Measurements from ENCODE around the gene NAAA. TPM values are rescaled to one million over a fixed set of nuclear protein-coding genes. Genes with fewer than 3 reads are reported as not detected.

Gene NAAA
- total RNA-seq, 6 experiments from 2014 or later = 24.2 to 80.7 (median 41.9) TPM

DNA sequence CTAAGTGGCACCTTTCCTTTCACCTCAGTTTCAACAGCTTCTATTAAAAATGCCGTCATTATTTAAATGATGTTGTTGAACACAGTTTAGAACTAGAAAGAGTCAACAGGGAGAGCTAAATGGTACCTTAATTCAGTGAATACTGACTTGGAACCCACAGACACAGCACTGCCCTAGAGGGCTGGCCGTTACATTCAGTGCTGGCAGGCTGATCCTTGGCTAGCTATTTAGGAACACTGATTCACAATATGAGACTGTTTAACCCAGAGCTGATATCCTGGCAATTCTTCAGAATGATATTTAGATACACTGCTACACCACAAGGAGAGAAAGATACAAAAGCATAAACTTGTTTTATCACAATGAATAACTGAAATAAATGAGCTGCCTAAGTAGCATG lies 12.7 kb upstream of the NAAA start:
- Histone ChIP-seq H3K36me3 (peaks cover 0 to 71% (median 39%) of the 10 kb centered on the region in 4 donors), H3K9me3 (no peaks in the 10 kb centered on the region), H3K27me3 (no peaks in the 10 kb centered on the region), H3K4me1 (no peaks in the 10 kb centered on the region), H3K4me3 (no peak overlapping the region), H3K27ac (no peak overlapping the region)
- WGBS (ENCODE audit: insufficient coverage, low coverage, low lambda C conversion rate, missing lambda C conversion rate) = 83% methylated on average over 2 of the region's 2 CpGs
- intact Hi-C loops (cut with DNase I) = no loop called here
- ATAC-seq (no peak), DNase-seq (no peak)
- no peak for TF ChIP-seq POLR2A (IDR thresholded peaks at IDR 0.05)
- TF ChIP-seq, protein P1, sequence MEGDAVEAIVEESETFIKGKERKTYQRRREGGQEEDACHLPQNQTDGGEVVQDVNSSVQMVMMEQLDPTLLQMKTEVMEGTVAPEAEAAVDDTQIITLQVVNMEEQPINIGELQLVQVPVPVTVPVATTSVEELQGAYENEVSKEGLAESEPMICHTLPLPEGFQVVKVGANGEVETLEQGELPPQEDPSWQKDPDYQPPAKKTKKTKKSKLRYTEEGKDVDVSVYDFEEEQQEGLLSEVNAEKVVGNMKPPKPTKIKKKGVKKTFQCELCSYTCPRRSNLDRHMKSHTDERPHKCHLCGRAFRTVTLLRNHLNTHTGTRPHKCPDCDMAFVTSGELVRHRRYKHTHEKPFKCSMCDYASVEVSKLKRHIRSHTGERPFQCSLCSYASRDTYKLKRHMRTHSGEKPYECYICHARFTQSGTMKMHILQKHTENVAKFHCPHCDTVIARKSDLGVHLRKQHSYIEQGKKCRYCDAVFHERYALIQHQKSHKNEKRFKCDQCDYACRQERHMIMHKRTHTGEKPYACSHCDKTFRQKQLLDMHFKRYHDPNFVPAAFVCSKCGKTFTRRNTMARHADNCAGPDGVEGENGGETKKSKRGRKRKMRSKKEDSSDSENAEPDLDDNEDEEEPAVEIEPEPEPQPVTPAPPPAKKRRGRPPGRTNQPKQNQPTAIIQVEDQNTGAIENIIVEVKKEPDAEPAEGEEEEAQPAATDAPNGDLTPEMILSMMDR (IDR thresholded peaks at IDR 0.05) = no peak

DNA sequence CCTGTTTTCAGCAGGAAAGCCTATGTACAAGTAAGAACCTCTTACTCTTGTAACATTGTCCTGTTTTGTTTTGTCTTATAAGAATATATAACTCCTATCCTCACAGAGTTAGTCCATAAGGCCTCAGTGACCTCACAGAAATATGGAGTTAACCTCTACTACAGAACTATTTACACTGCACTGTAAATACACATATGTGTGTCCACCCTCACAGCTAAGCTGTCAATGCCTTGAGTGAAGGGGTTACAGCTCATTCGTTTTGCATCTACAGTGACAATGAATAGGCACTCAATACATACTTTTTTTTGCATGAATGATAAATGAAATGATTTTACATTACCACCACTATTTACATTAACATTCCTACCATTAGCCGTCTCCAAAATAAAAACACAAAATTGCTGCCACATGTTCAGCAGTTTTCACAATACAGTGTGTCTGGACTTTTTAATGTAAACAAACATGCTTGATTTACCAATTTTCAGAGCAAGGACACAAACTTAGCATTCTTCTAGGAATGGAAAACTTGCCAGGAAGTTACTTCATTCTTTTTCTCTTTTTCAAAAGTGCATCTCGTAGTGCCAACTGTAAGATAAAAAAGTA lies 9.5 kb upstream of the NAAA start:
- Histone ChIP-seq H3K27me3 (no peaks in the 10 kb centered on the region), H3K9me3 (no peaks in the 10 kb centered on the region), H3K27ac (no peak overlapping the region), H3K4me1 (no peaks in the 10 kb centered on the region), H3K4me3 (no peak overlapping the region), H3K36me3 (peaks cover 0 to 52% (median 20%) of the 10 kb centered on the region in 4 donors)
- intact Hi-C loops (cut with DNase I) = no loop called here
- no peak for DNase-seq
- no peak for ATAC-seq
- TF ChIP-seq, protein P1 (IDR thresholded peaks at IDR 0.05) = no peak
- TF ChIP-seq POLR2A (IDR thresholded peaks at IDR 0.05) = no peak
- 56% methylated on average over 3 of the region's 3 CpGs for WGBS (ENCODE audit: insufficient coverage, low coverage, low lambda C conversion rate, missing lambda C conversion rate)

- no peak overlapping the region for H3K4me3 ChIP-seq
- H3K27me3 ChIP-seq = no peaks in the 10 kb centered on the region
- no peak overlapping the region for H3K27ac ChIP-seq
- H3K9me3 ChIP-seq = no peaks in the 10 kb centered on the region
- TF ChIP-seq, protein P1 (IDR thresholded peaks at IDR 0.05) = no peak
- no peak for TF ChIP-seq POLR2A (IDR thresholded peaks at IDR 0.05)
- WGBS (ENCODE audit: insufficient coverage, low coverage, low lambda C conversion rate, missing lambda C conversion rate) = 55% methylated on average over 5 of the region's 5 CpGs
- DNase-seq (no peak), ATAC-seq (no peak)
- intact Hi-C loops (cut with DNase I) = no loop called here
- H3K36me3 ChIP-seq = peaks cover 0 to 45% (median 20%) of the 10 kb centered on the region in 4 donors
- H3K4me1 ChIP-seq = no peaks in the 10 kb centered on the region
Observed at GRCh38 chr4:75948822-75949444, 8.1 kb upstream of the NAAA start.

DNA sequence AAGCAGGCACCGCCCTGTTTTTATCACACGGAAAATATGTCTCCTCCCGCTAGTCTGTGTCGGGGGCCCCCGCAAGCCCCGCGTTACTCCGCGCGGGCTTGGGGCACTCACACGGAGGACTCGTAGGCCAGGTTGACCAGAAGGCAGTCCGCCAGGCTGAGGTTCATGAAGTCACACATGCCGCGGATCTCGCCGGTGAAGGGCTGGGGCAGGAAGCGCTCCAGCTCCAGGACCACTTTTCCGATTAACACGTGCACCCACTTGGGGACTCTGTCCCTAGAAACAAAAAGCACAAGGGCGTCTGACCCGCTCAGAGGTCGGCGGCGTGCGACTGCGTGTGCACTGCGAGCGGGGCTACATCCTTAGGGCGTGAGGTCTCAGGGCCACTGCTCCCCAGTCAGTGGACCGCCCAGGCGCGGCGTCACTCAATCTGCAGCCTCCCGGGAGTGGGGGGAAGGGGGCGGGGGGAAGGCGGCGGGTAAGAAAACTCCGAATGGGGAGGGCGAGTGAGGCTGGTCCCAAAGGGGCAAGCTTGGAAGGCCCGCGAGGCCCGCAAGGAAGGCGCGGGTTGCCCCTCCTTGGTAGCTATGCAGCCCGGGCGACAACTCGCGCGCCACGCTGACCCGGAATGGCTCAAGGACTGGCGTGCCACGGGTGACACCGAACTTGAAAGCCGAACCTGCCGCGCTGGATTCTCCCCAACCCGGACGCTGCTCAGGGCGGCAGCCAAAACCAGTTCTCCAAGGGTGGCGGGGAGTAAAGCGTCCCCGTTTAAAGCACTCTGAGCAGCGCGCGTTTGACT lies 722 bp downstream of the NAAA start:
- H3K9me3 ChIP-seq = no peaks in the 10 kb centered on the region
- peaks cover 0 to 8% (median 4%) of the 10 kb centered on the region in 4 donors for H3K4me1 ChIP-seq
- H3K27ac ChIP-seq = peak overlapping the region; percentile 72 to 89 (median 76)
- ATAC-seq (peak; percentile 77 to 84 (median 78)), DNase-seq (peak; percentile 82 to 86 (median 85))
- intact Hi-C loops (cut with DNase I) = no loop called here
- WGBS (ENCODE audit: insufficient coverage, low coverage, low lambda C conversion rate, missing lambda C conversion rate) = 0% methylated on average over 12 of the region's 67 CpGs
- TF ChIP-seq, protein P1 (IDR thresholded peaks at IDR 0.05) = no peak
- TF ChIP-seq POLR2A (IDR thresholded peaks at IDR 0.05) = no peak
- H3K27me3 ChIP-seq = no peaks in the 10 kb centered on the region
- peak overlapping the region; percentile 88 to 93 (median 89) for H3K4me3 ChIP-seq
- peaks cover 0 to 18% (median 0%) of the 10 kb centered on the region in 4 donors for H3K36me3 ChIP-seq

All from right lobe of liver (tissue), 6 donors.